HG02571 (cell line): Measurements from ENCODE around the gene RTL1.

Experiments
- ATAC-seq: cut with Tn5 transposase; IDR thresholded peaks from one replicate; pipeline ENCODE4 v1.9.1; 2021; ENCODE audit warnings: mild to moderate bottlenecking, moderate library complexity; ENCODE audit not compliant: unreplicated experiment

Gene RTL1

DNA sequence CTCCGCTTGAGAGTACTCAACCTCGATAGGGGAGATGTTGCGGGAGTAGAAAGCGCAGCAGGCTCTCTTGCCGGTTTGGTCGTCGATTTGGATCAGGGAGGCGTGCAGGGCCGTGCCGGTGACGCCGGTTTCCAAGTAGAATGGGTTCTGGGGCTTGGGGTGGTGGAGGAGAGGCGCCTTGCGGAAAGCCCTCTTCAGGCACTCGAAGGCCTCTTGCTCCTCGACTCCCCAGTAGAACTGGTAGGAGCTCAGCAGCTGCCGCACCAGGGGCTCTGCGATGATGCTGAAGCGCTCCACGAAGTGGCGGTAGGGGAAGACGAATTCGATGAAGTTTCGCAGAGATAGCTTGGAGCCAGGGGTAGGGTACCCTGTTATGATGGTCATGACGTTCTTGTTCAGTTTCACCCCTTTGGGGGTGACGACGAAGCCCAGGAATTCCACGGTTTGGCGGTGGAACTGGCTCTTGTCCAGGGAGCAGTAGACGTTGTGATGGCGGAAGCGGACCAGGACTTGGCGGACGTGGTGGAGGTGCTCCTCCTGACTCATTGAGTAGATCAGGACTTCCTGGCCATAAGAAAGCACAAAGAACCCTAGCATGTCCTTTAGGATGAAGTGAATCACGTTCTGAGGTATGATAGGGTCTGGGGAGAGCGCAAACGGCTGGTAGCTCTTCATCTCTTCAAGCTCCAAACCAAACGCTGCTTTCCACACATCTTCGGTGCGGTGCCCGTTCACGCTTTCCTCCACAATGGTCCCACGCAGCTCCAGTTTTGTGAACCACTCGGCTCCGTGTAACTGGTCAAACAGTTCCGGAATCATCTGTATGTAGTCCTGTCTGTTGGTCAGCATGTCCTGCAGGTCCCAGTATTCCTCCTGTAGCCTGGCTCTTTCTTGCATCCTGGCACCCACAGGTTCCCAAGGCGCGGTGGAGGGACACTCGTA, 21.2 kb downstream of the RTL1 start:
- no peak for ATAC-seq

DNA sequence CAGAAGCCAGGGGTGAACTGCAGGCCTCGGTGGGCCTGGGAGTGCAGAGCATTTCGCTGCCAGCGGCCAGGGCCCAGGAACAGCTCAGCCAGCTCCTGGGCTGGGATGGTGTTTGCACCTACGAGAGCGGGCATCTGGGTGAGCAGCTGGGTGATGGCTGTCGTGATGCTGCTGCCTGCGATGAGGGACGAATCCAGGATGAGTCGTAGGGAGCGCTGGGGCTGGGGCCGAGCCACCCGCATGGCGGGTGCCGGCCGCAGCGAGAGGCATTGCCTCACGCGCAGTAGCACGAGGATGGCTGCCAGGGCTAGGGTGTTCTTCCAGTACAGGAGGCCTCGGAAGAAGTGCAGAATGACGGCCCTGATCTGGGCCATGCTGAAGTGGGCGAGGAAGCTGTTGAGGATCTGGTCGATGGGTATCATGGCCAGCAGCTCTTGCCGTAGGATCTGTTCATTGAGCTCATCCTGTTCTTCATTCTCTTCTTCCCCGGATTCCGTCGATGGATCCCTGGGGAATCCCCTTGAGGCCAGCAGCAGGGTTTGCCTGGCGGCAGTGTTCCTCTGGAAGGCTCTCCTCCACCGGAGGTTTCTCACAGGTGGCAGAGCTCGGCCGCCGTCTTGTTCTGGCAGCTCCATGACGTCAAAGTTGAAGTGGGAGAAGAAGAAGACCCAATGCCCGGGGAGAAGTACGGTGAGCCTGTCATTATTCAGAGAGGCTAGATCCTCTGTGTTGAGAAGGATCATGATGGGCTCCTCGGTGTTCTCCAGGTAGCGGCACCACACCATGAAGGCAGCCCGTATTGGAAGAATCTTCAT, 22.1 kb downstream of the RTL1 start:
- no peak for ATAC-seq

DNA sequence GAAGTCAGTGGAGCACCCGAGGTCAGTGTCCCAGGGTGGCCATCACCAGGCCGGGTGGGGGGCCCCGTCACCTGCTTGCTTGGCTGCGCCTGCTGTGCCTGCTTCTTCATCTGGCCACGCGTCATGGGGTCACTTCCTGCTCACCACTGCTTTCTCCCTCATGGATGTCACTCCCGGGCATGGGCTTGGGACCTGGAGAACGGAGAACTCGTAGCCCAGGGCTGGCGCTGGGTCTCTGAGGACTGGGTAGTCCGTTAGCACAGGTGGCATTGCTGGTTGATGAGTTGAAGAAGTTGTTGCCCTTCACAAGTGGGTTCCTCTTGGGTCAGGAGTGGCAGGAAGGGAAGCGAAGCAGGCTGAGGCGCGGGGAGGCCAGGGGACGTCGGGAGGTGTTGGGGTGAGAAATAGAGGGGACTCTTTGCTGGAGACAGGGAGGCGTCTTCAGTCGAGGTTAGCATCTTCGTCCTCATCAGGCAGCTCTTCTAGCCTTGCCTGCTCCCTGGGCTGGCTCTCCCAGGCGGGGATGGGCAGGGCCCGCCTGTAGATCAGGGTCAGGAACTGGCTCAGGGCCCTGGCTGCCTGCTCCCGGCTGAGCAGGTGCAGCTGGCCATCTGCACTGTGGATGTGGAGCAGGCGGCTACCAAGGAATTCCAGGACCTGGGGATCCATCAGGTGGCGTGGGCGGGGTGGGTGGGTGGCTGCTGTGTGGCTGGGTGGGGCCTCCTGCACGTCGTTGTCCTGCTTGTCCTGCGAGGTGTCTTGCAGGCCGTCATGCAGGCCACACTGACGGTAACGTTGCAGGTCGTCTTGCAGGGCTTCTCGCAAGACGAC, 23.0 kb downstream of the RTL1 start:
- ATAC-seq = no peak

DNA sequence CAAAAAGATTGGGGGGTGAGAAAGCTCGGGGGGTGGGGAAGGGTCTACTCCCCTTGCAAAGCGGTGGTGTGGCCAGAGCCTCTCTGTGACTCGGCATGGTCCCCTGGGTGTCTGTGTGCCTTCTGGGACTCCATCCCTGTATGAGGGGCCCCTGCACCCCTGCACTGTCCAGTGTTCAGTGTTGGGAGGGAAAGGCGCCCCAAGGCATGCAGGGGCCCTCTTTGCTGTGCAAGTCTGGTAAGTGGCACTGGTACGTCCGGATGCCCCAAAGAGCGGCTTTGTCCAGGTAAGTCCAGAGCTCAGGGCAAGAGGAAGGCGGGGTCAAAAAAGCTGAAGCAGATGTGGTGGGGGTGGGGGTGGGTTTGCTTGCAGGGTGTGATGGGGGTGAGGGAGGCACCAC, 23.7 kb downstream of the RTL1 start:
- ATAC-seq = no peak

- ATAC-seq = no peak
Measured at GRCh38 chr14:100879194-100879593, 24.3 kb downstream of the RTL1 start.

DNA sequence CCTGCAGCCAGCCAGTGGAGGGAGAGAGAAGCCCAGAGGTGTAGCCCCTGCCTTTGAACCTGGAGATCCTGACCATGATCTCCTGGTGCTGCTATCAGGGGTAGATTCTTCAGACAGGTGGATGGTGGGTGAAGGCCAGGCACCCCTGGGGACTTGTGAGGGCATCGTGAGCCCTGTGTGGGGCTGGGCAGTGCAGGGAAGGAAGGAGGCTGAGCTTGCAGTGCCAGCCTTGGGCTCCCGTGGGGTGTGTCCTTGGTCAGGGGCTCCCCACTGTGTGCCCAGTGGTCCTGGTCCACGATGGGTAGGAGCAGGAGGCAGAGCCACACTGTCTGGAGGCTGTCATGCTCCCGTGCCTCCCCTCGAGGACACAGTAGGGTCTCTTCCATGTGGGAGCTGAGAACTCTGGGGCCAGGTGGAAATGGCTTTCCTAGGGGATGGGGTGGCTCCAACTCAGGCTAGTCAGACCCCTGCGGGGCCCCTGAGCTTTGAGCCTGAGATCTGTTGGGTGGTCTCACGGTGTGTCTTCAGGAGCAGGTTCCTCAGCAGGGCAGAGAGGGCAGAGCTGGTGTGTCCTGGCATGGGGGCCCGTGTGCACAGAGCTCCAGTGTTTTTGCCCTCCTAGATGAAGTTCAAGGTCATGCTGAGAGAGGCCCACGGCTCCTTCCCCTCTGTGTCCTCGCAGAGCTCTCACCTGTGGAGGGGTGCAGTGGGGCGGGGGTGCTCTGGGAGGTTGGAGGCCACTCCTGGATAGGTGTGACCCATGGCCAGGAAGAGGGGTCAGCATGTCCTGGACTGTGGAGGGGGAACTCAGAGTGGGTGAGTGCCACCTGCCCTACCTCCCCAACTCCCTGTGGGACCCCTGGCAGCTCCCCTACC, 25.0 kb downstream of the RTL1 start:
- no peak for ATAC-seq

- no peak for ATAC-seq
Measured at GRCh38 chr14:100875861-100876590, 27.5 kb downstream of the RTL1 start.

DNA sequence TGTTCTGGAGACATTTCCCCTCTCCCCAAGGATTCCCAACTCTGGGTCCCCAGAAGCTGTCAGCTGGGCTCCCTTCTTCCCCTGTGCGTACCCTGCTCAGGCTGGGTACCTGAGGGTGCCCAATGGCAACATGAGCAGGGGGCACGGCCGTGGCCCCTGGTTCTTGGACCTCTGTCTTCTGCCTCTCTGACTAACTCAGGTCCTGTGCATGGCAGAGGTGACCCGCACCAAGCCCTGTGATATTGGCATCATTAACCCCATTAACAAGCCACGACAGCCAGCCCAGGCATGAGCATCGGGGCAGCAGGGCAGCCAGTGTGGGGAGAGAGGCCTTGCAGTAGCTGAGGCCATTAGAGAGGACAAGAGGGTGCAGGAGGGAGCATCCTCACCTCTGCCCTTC, 28.4 kb downstream of the RTL1 start:
- no peak for ATAC-seq

GRCh38 chr14:100874411-100875091, 29.0 kb downstream of the RTL1 start:
- no peak for ATAC-seq

DNA sequence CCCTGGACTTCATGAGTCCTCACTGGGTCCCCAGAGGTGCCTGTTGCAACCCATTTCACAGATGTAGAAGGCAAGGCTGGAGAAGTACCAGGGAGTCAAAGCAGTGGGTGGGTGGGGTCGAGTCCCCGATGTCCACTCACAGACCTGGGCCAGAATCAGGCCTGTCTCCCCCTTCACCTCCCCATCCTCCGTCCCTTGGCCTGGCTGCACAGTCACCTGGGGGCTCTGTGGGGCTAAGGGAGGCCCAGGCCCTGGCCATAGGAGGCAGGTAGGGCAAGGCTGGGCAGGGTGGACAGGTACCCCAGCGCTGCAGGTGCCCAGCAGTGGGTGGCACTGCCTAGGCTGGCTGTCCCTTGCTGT, 29.5 kb downstream of the RTL1 start:
- ATAC-seq = no peak

- no peak for ATAC-seq
Measured at GRCh38 chr14:100873096-100873482, 30.4 kb downstream of the RTL1 start.

- no peak for ATAC-seq
Measured at GRCh38 chr14:100872259-100873095, 31.0 kb downstream of the RTL1 start.

DNA sequence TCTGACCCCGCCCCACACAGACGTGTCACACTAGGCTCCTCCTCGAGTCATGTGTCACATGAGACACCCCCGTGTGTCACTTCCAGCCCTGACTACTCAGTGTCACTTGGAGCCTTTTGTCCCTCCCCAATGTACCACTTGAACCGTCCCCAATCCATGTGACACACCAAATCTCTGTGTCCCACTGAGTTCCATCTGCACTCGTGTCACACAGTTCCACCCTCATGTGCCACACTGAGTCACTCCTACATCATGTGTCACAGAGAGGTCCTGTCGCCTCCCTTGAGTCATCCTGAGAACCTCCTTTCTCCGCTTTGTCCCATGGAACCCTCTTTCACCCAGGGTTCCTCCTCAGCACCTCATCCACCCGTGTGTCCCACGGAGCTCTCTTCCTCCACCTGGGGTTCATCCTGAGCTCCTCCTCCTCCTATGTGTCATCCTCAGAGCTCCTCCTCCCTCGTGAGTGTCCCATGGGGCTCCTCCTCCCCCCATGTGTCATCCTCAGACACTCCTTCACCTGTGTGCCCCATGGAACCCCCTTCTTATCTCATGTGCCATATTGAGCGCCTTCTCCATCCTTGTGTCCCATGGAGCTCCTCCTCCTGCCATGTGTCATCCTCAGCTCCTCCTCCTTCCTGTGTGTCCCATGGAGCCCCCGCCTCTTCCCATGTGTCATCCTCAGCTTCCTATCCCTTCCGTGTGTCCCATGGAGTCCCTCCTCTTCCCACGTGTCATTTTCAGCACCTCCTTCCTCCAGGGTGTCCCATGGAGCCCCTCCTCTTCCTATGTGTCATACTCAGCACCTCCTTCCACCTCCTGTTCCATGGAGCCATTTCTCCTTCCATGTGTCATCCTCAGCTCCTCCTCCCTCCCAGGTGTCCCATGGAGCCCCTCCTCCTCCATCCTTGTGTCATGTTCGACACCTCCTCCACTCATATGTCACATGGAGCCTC, 32.0 kb downstream of the RTL1 start:
- no peak for ATAC-seq

DNA sequence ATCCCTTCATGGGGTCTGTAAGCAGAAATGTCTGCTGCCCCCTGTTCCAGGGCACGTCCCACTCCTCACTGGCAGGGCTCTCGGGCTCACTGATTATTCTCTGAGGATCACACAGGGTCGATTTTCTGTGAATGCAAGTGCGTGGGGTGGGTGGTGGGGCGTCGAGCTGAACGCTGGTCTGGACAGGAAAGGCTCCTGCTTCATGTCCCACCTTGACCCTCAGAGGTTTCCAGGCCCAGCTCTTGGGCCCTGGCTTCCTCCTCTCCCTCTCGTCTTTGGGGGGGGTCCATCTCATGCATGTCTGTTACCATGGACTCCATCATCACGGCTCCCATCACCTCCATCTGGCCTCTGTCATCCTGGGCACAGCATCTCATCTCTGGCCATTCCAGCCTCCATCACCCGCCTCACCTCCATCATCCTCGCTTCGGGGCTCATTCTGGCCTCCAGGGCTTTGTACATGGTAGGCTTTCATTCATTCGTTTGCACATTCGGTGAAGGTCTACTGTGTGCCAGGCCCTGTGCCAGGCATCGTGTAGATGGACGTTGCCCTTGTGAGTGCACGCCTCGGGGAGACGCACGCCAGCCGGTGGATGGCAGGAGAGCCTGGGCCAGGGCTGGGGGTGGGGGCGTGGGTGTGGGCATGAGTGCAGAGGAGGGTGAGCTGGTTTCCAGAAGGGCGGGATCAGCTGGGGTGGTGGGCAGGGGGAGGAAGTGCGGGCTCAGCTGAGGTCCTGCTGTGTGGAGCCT, 34.7 kb downstream of the RTL1 start:
- ATAC-seq = no peak

GRCh38 chr14:100867631-100868315, 35.7 kb downstream of the RTL1 start:
- ATAC-seq = no peak
